Stimulated activated CD4-positive, alpha-beta T cell treated with anti-CD3 and anti-CD28 coated beads, Interleukin-4, amount 100 ng/mL, for 4 hours (primary cell): Measurements from ENCODE around the gene PARD3.
"Not testable (repeated sequence)": the region's sequence is repeated elsewhere in the genome, so short reads cannot be mapped to it uniquely, and the experiment has no call there.

Experiments
- DNase-seq, 2 experiments: peaks; one replicate each; pipeline ENCODE4 v3.0.0-alpha.2; 2020

The PARD3 gene

GRCh38 chr10:34677132-34677531 lies 138.0 kb downstream of the PARD3 start:
- DNase-seq, result no peak

- DNase-seq, result no peak
Observed at GRCh38 chr10:34674176-34674575, 140.9 kb downstream of the PARD3 start.

GRCh38 chr10:34670081-34670480 lies 145.0 kb downstream of the PARD3 start:
- no peak for DNase-seq

GRCh38 chr10:34669079-34669478 lies 146.0 kb downstream of the PARD3 start:
- no peak for DNase-seq

GRCh38 chr10:34667177-34667576 lies 147.9 kb downstream of the PARD3 start:
- DNase-seq, result no peak

GRCh38 chr10:34666008-34666704 lies 148.9 kb downstream of the PARD3 start:
- DNase-seq, result no peak

GRCh38 chr10:34664706-34665105 lies 150.4 kb downstream of the PARD3 start:
- no peak for DNase-seq

GRCh38 chr10:34661580-34661979 lies 153.5 kb downstream of the PARD3 start:
- DNase-seq, result no peak

GRCh38 chr10:34658934-34659333 lies 156.2 kb downstream of the PARD3 start:
- DNase-seq, result no peak

GRCh38 chr10:34656661-34657060 lies 158.4 kb downstream of the PARD3 start:
- DNase-seq, result no peak

- DNase-seq, result no peak
Observed at GRCh38 chr10:34655286-34656170, 159.6 kb downstream of the PARD3 start.

GRCh38 chr10:34654211-34654610 lies 160.9 kb downstream of the PARD3 start:
- DNase-seq, result no peak

- DNase-seq, result no peak
Observed at GRCh38 chr10:34653530-34653929, 161.6 kb downstream of the PARD3 start.

GRCh38 chr10:34651416-34652195 lies 163.5 kb downstream of the PARD3 start:
- DNase-seq, result no peak

GRCh38 chr10:34650156-34650555 lies 164.9 kb downstream of the PARD3 start:
- DNase-seq, result no peak

- DNase-seq, result no peak
Observed at GRCh38 chr10:34649385-34649784, 165.7 kb downstream of the PARD3 start.

GRCh38 chr10:34648919-34649318 lies 166.2 kb downstream of the PARD3 start:
- no peak for DNase-seq

- DNase-seq, result no peak
Observed at GRCh38 chr10:34647875-34648865, 166.9 kb downstream of the PARD3 start.

- no peak for DNase-seq
Observed at GRCh38 chr10:34647160-34647559, 167.9 kb downstream of the PARD3 start.

- DNase-seq, result no peak
Observed at GRCh38 chr10:34646331-34646730, 168.8 kb downstream of the PARD3 start.

GRCh38 chr10:34644815-34645214 lies 170.3 kb downstream of the PARD3 start:
- not testable (repeated sequence) for DNase-seq

GRCh38 chr10:34644224-34644623 lies 170.9 kb downstream of the PARD3 start:
- no peak for DNase-seq
